Activated CD4-positive, CD25-positive, alpha-beta regulatory T cell treated with anti-CD3 and anti-CD28 coated beads, Interleukin-2, amount 50 U/mL, for 24 hours (primary cell): Measurements from ENCODE around the gene FAR1.

ENCODE experiments used
- ATAC-seq, 2 donors: fragments of 150-1000 bp; cut with Tn5 transposase; one replicate each; pipeline ENCODE4 v1.10.0; 2021; ENCODE audit warnings: mild to moderate bottlenecking in 1 of 2, moderate library complexity in 1 of 2

FAR1 gene

DNA sequence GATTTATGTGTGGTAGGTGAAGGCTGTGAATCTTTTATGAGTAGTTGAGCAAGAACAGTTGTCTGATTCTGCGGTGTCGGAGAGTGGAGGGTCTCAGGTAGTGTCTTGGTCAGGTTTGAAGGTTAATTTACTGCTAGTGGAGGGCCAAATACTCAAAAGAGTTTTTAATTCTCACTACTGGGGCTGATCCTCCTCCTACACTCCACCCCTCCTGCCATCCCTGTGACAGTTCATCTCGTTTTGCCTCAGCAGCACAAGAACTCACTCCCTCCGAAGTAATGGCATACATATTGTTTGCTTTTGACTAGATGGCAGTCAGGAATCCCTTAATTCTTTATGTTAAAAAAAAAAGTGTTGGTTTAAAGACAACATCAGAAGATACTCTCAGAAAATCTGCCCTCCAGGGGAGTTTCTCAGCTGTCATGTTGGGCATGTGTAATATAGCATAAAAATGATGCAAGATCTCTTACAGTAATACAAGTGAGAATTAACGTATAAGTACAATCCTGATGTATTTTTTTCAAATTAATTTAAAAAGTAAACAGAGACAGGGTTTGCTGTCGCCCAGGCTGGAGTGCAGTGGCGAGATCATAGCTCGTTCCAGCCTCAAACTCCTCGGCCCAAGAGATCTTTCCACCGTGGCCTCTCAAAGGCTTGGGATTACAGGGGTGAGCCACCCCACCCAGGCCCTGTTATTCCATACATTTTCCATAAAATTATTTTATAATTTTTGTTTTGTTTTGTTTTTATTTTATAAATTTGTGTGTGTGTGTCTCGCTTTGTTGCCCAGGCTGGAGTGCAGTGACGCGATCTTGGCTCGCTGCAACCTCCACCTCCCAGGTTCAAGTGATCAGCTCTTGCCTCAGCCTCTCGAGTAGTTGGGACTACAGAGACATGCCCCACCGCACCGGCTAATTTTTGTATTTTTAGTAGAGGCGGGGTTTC lies 1.3 kb downstream of the FAR1 start:
- no peak for ATAC-seq

DNA sequence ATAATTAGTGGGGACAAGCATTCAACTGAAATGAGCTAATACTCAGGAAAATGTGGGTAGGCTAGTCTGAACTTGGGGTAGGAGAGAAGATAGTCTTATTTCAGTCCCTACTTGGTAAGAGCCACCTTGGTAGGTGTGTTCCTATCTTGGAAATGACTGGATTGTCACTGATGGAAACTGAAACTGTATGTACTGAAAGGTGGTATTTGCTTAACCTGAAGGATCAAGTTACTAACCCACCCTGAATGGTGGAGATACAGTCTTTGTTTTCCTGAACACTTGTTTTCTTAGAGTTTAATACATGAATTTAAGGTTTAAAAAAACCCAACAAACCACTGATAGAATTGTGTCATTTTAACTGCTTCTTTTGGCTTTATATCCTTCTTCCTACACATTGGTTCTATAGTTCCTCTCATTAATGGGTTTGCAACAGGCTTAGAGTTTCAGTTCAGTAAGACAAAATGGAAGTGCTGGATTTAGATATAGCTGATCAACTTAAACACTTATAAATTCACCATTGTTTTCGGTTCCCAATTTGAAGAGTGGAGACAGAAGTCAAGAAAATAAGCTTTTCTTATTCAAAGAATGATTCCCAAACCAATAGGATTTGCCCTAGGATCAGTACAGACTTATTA lies 4.2 kb downstream of the FAR1 start:
- no peak for ATAC-seq

- ATAC-seq: no peak
These were observed 6.5 kb downstream of the FAR1 start for GRCh38 chr11:13674799-13675509.

GRCh38 chr11:13676576-13676975 lies 8.1 kb downstream of the FAR1 start:
- ATAC-seq: no peak

- ATAC-seq: no peak
These were observed 11.3 kb downstream of the FAR1 start for GRCh38 chr11:13679768-13680167.

- ATAC-seq: no peak
These were observed 12.2 kb downstream of the FAR1 start for GRCh38 chr11:13680501-13681264.

- ATAC-seq: no peak
These were observed 13.0 kb downstream of the FAR1 start for GRCh38 chr11:13681446-13681845.

GRCh38 chr11:13682212-13682611 lies 13.7 kb downstream of the FAR1 start:
- ATAC-seq: no peak

- no peak for ATAC-seq
These were observed 17.1 kb downstream of the FAR1 start for GRCh38 chr11:13685461-13686108.

- no peak for ATAC-seq
These were observed 18.3 kb downstream of the FAR1 start for GRCh38 chr11:13686776-13687175.

DNA sequence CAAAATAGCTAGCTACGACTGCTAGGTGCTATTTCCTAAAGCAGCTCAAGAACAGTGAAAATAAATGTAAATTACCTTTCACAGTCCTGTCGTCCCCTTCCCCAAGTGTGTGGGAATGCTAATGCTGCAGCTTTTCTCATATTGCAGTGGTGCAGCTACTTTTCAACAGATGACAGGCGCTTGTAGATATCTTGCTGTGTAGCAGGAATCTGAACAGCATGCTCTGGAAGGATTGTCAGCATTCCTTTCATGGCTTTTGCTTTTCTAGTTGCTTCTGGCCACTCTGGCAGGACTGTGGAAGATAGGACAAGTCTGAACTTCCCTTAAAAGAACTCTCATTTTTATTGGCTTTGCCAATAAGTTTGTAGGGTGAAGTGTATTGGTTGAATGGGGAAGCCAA lies 18.8 kb downstream of the FAR1 start:
- no peak for ATAC-seq

GRCh38 chr11:13691286-13691899 lies 22.9 kb downstream of the FAR1 start:
- ATAC-seq: no peak

DNA sequence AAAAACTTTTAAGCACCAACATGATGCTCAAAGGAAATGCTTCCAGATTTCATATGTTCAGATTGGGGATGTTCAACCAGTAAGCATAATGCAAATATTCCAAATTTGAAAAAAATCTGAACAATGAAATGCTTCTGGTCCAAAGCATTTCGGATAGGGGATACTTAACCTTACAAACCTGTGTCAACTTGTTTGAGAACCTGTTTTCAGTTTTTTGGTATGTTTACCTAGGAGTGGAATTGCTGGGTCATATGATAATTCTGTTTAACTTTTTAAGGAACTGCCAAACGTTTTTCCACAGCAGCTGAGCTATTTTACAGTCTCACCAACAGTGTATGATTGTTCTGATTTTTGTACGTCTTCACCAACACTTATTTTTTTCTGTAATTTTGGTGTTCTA lies 23.7 kb downstream of the FAR1 start:
- no peak for ATAC-seq

- no peak for ATAC-seq
These were observed 25.6 kb downstream of the FAR1 start for GRCh38 chr11:13694115-13694514.

DNA sequence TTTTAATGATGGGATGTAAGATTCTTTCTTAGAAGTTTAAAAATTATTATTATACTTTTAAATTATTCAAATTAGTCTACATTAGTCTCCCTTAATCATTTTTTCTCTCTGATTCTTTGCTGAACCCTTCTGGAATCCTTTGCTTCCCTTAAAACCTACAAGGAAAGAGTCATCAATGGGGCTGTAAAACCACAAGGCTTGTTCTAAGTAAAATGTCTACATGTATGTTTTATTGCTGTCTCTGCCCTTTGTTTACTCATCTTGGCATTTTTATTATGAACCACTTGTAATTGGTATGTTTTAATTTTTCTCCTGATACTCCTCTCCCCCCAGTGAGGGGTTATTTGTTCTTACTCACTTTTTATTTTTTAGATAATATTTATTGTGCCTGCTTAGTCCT lies 27.4 kb downstream of the FAR1 start:
- ATAC-seq: no peak

DNA sequence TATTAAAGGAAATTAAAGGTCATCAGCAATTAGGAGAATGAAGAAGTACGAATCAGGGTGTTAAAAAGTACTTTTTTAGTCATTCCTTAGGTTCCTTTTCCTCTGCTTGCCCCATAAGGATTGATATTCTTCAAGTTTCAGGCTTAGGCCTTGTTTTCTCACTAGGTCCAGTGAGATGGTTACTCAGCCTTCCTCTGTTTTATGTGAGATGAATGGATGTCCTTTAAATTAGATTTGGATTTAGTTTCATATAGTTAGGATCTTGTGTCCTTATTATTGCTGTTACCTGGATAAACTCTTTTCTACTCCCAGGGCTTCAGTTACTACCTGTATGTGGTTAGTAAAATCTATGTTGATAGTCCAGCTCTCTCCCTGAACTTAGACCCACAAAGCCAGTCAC lies 29.2 kb downstream of the FAR1 start:
- no peak for ATAC-seq

DNA sequence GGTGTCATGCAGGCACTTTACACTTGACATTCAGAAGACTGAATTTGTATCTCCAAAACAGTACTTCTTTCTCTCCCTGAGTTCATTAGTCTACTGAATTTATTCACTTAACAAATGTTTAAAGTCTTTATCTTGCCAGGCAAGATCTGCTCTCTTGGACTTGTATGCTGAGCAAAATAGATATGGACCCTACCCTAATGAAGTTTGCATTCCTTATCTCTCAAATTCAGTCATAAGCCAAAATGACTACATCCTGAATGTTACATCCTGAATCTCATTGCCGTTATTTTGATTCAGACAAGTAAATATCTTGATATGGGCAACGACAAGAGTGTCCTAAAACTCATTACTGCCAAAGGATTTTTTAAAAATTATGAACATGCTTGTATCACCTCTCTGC lies 29.7 kb downstream of the FAR1 start:
- ATAC-seq: no peak

DNA sequence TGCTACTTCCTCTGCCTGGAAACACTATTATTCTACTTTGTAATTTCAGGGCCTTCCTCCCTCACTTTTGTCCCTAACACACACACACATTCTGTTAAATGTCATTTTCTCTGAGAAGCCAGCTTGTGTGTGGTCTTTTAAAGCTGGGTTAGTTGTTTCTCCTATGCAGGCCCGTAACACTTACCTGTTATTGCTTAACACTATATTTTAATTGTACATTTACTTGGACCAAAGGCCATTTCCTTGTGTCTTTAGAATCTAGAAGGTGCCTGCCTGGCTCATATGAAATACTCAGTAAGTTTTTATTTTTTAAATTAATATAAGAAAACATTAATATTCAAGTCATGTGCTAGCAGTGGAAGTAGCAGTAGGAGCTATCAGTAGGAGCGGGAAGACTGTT lies 30.6 kb downstream of the FAR1 start:
- ATAC-seq: no peak

DNA sequence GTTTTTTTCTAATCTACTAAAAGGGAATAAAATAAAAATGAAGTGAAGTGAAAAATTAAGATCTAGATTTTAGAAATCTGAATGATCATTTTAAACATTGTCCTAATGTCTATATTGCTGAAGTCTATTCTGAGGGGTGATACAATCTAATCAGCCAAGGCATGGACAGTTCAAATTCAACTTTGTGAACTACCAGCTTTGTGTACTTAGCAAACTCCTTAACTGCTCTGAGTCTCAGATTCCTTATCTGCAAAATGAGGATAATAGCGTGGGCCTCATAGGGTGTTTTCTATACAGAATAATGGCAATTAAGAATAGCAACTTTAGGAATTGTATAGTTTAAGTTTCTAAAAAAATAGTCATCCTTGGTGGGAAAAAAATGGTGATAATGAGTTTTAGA lies 31.4 kb downstream of the FAR1 start:
- ATAC-seq: no peak

DNA sequence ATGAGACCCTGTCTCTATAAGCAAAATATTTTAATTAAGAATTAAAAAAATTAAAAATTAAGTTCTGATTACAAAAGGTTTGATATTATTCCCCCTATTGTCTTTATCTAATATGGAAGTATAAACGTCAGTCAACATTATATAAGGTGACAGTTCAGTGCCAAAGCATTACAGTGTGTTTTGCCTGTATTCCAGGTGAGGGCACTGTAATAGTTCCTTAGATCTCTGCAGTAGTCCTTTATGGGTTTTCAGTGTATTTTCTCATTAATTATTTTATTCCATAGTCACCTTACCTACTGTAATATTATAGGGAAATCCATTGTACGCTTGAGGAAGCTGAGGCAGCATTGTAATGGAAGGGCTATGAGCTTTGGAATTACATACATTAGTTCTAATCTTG lies 33.0 kb downstream of the FAR1 start:
- ATAC-seq: no peak

GRCh38 chr11:13702071-13702470 lies 33.6 kb downstream of the FAR1 start:
- no peak for ATAC-seq

- ATAC-seq: no peak
These were observed 37.2 kb downstream of the FAR1 start for GRCh38 chr11:13705710-13706109.
